HTERT RPE-1 (cell line): Measurements from ENCODE around the gene OR52E8.

ENCODE experiments used
- in situ Hi-C: fragments of 300-500 bp; cut with MboI; formaldehyde crosslinking; loops from 4 replicates; pipeline ENCODE4 v1.14.3; 2020; ENCODE audit warnings: low sequenced_read_pairs

The OR52E8 gene

GRCh38 chr11:5857590-5857989 lies at the start of gene OR52E8:
OR52E8 (minus strand) TSS chr11:5857690; CDS start chr11:5857690, 0 bp downstream.
- in situ Hi-C loops: no loop called here

- in situ Hi-C loops: no loop called here
Observed at GRCh38 chr11:5899534-5899933, 42.0 kb upstream of the OR52E8 start.

- in situ Hi-C loops: no loop called here
Observed at GRCh38 chr11:5892908-5893307, 35.4 kb upstream of the OR52E8 start, which contains the start of gene OR52E5. OR52E5 (plus strand) TSS chr11:5893208; CDS start chr11:5900777, 7,569 bp downstream.

DNA sequence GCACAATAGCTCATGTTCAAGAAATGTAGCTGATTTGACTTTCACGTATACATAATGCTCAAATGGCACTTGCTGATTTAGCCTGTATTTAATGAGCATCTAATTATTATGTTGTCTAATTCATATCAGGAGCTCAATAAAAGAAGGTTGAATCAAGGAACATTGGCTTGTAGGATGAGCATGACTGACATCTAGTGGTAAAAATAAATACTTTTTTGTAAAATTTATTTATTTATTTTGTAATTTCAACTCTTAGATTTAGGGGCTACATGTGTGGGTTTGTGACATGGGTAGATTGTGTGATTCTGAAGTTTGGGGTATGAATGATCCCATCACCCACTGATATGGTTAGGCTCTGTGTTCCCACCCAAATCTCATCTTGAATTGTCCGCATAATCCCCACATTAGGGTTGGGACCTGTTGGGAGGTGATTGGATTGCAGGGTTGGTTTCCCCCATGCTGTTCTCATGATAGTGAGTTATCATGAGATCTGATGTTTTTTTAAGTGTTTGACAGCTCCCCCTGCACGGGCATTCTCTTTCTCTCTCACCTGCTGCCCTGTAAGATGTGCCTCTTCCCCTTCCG lies 33.8 kb upstream of the OR52E8 start:
- in situ Hi-C loops: no loop called here

GRCh38 chr11:5887661-5888060 lies 30.2 kb upstream of the OR52E8 start:
- in situ Hi-C loops: no loop called here

GRCh38 chr11:5887172-5887571 lies 29.7 kb upstream of the OR52E8 start:
- in situ Hi-C loops: no loop called here

- in situ Hi-C loops: no loop called here
Observed at GRCh38 chr11:5881756-5882155, 24.3 kb upstream of the OR52E8 start.

- in situ Hi-C loops: no loop called here
Observed at GRCh38 chr11:5880329-5880728, 22.8 kb upstream of the OR52E8 start, which contains the start of gene OR52E4. OR52E4 (plus strand) TSS chr11:5880629; CDS start chr11:5884293, 3,664 bp downstream.

- in situ Hi-C loops: no loop called here
Observed at GRCh38 chr11:5878564-5878963, 21.1 kb upstream of the OR52E8 start.

DNA sequence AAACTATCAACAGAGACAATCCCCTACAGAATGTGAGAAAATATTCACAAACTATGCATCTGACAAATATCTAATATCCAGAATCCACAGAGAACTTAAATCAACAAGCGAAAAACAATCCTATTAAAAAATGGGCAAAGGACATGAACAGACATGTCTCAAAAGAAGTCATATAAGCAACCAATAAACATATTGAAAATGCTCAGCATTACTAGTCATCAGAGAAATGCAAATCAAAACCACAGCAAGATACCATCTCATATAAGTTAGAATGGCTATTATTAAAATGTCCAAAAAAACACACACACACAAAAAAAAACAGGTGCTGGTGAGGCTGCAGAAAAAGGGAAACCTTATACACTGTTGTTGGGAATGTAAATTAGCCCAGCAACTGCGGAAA lies 8.3 kb upstream of the OR52E8 start:
- in situ Hi-C loops: no loop called here

- in situ Hi-C loops: no loop called here
Observed at GRCh38 chr11:5851002-5851401, 6.5 kb downstream of the OR52E8 start.

- in situ Hi-C loops: no loop called here
Observed at GRCh38 chr11:5847711-5848110, 9.8 kb downstream of the OR52E8 start.

- in situ Hi-C loops: no loop called here
Observed at GRCh38 chr11:5846701-5847100, 10.8 kb downstream of the OR52E8 start.

DNA sequence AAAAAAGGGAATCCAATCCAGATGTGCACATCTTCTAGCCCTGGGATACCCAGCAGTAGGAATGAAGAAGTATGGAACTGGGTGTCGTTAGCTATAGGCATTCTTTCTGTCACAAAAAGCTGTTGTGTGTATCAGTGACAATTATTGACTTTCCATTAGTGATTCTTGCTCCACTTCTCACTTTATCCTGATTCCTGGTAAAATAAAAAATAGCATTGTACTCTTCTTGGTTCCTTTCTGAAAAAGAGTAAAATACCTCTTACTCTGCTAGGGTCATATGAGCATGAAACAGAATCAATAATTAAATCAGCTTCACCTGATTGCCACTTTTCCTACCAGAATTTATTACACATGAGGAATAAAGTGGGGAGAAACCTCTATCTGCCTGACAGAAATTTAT lies 15.7 kb downstream of the OR52E8 start, which contains the start of gene OR52E6:
OR52E6 (minus strand) TSS at position 101 of the 400 bp plus-strand sequence; CDS start at position 101, 0 bp downstream.
- in situ Hi-C loops: no loop called here

DNA sequence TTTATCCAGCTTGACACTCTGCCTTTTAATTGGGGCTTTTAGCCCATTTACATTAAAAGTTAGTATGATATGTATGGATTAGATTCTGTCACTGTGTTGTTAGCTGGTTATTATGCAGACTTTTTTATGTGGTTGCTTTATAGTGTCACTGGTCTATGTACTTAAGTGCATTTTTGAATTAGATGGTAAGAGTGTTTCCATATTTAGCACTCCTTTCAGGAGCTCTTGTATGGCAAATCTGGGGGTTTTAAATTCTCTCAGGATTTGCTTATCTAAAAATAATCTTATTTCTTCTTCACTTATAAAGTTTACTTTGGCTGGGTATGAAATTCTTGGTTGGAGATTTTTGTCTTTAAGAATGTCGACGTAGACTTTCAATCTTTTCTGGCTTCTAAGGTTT lies 19.8 kb downstream of the OR52E8 start:
- in situ Hi-C loops: no loop called here

GRCh38 chr11:5833446-5833845 lies 24.0 kb downstream of the OR52E8 start:
- in situ Hi-C loops: no loop called here

DNA sequence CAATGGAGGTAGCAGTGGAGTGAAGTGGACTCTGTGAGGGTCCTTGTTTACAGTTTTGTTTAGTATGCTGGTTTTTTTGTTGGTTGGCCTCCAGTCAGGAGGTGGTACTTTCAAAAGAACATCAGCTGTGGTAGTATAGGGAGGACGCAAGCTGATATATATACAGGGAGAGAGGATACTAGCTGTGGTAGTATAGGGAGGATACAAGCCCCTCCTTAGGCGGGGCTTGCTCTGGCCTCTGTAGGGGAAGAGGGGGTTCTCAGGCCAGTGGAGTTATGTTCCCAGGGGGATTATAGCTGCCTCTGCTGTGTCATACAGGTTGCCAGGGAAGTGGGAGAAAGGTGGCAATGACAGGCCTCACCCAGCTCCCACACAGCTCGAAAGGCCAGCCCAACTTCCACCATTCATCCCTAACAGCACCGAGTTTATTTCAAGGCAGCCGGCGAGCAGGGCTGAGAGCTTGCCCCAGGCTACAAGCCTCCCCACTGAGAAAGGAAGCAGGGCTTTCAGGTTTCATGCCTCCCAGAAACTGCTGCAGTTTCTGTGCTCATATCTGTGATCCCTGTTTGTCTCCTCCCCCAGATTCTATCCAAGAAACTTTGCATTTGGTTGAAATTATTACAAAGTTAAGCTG lies 26.2 kb downstream of the OR52E8 start:
- in situ Hi-C loops: no loop called here

DNA sequence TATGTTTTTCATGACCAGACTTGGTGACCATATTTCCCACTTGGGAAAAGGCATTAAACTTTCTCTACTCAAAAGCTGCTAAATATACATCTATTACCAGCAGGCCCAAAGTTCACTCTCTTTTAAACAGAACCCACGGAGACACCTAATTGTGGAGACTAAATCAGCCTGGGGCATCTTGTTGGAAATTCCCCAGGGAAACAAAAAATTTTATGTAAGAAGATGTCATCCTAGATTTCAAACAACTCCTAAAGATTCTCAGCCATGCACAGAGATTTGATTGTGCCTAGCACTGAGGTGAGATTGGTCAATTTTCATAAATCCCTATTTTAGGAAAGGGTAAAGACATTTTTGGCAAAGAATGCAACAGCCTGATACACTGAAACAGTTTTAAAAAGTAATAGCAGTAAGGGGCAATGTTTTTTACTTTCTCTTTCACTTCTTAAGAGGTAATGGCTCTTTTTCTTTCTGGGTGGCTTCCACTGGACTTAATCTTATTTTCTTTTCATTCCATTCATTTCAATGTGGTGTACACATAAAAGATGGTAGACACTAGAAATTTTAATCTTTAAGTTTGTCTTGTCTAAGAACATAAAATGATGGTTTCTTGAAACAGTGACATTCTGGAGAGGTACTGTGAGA lies 39.1 kb downstream of the OR52E8 start:
- in situ Hi-C loops: no loop called here

DNA sequence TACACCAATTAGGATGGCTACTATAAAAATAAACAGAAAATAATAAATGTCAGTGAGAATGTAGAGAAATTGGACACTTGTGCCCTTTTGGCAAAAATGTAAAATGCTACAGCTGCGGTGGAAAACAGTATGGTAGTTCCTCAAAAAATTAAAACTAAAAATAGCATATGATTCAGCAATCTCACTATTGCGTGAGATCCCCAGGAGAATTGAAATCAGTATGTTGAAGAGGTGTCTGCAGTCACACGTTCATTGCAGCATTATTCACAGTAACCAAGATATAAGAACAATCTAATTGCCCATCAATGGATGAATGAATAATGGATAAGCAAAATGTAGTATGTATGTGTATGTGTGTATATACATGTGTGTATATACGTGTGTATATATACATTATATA lies 42.0 kb downstream of the OR52E8 start:
- in situ Hi-C loops: no loop called here

DNA sequence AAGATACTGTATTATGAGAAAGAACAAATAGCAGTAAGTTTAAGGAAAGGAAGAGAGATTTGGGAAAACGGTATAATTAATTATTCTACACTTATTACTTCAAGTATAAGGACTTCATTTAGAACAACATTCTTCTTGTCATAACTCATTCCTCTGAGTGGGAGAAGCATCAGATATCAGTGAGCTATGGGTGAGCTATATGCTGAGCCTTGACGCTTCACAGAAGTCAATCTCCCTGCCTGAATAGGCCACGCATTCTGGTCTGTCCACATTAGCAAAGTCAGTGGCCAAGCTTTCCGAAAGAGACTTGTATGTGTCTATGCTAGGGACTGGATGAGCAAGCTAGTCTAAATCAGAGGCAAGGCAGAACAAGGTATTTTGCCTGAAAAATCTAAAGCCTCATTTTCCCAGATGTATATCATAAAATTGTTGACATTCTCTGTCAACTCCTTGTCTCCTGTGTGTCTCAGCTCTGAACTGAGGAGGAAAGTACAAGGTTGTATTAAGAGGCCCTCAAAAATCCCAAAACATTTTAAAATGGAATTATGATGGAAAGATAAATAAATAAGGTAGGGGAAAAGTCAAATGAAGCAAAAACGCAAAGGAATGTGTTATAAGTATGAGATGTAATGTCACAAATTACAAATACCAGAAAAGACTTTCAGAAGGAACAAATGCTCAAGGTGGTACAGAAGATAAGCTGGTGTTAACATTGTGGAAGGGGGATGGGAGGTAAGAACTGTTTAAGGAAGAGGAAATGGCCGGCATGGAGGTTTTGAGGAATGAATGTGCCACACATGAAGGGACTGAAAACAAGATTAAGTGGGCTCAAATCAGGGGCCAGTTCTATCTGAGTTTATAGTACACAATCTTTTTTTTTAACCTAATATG lies 47.3 kb downstream of the OR52E8 start:
- in situ Hi-C loops: no loop called here

DNA sequence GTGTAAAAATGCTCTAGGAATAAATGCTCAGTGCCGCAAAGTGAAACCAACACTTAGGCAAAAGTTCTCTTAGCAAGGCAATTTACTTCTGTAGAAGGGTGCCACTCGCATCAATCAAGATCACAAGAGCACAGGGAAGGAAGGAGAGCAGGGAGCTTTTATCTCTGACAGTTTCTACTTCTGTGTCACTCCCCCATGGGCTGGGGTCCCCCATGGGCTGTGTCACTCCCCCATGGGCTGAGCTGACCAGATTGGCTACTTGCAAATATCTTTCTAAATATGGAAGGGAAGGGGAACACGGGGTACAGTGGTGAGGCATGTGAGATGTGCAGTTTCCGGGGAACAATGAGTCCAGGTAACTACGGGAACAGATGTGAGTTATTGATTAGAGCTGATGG lies 48.4 kb downstream of the OR52E8 start:
- in situ Hi-C loops: no loop called here
